ENCODE results near the gene PRM1. TPM values are rescaled to one million over a fixed set of nuclear protein-coding genes. Genes with fewer than 3 reads are reported as not detected.
A peak's percentile ranks its signal among the peaks of the same experiment; 100 is the strongest.

The PRM1 gene
- total RNA-seq, 1 experiment from 2014 or later: not detected

- in situ Hi-C loops (cut with HindIII; ENCODE audit: low pct_unique_long_range_greater_than_20kb, low sequenced_read_pairs): no loop called here
- no peak for DNase-seq (ENCODE audit: low read depth, low spot score)
Observed at GRCh38 chr16:11262915-11263314, 18.2 kb downstream of the PRM1 start.

GRCh38 chr16:11260596-11260966, 20.5 kb downstream of the PRM1 start:
- in situ Hi-C loops (cut with HindIII; ENCODE audit: low pct_unique_long_range_greater_than_20kb, low sequenced_read_pairs): no loop called here
- no peak for DNase-seq (ENCODE audit: low read depth, low spot score)

- in situ Hi-C loops (cut with HindIII; ENCODE audit: low pct_unique_long_range_greater_than_20kb, low sequenced_read_pairs): no loop called here
- DNase-seq (ENCODE audit: low read depth, low spot score): no peak
Observed at GRCh38 chr16:11259655-11260595, 21.2 kb downstream of the PRM1 start.

GRCh38 chr16:11258553-11259492, 22.3 kb downstream of the PRM1 start:
- DNase-seq (ENCODE audit: low read depth, low spot score): peak; percentile 24
- in situ Hi-C loops (cut with HindIII; ENCODE audit: low pct_unique_long_range_greater_than_20kb, low sequenced_read_pairs): no loop called here

- peak; percentile 87 for DNase-seq (ENCODE audit: low read depth, low spot score)
- in situ Hi-C loops (cut with HindIII; ENCODE audit: low pct_unique_long_range_greater_than_20kb, low sequenced_read_pairs): no loop called here
Observed at GRCh38 chr16:11257131-11257938, 23.8 kb downstream of the PRM1 start.

- in situ Hi-C loops (cut with HindIII; ENCODE audit: low pct_unique_long_range_greater_than_20kb, low sequenced_read_pairs): no loop called here
- DNase-seq (ENCODE audit: low read depth, low spot score): peak; percentile 26
Observed at GRCh38 chr16:11256661-11257130, 24.4 kb downstream of the PRM1 start.

- peak; percentile 74 for DNase-seq (ENCODE audit: low read depth, low spot score)
- in situ Hi-C loops (cut with HindIII; ENCODE audit: low pct_unique_long_range_greater_than_20kb, low sequenced_read_pairs): no loop called here
Observed at GRCh38 chr16:11255737-11256660, 25.1 kb downstream of the PRM1 start, which contains the start of gene SOCS1. Gene SOCS1 (minus strand): TSS chr16:11256204. CDS start chr16:11255478, 726 bp downstream.

- in situ Hi-C loops (cut with HindIII; ENCODE audit: low pct_unique_long_range_greater_than_20kb, low sequenced_read_pairs): no loop called here
- no peak for DNase-seq (ENCODE audit: low read depth, low spot score)
Observed at GRCh38 chr16:11254913-11255736, 26.0 kb downstream of the PRM1 start.

- no peak for DNase-seq (ENCODE audit: low read depth, low spot score)
- in situ Hi-C loops (cut with HindIII; ENCODE audit: low pct_unique_long_range_greater_than_20kb, low sequenced_read_pairs): no loop called here
Observed at GRCh38 chr16:11253995-11254912, 26.9 kb downstream of the PRM1 start.

- no peak for DNase-seq (ENCODE audit: low read depth, low spot score)
- in situ Hi-C loops (cut with HindIII; ENCODE audit: low pct_unique_long_range_greater_than_20kb, low sequenced_read_pairs): no loop called here
Observed at GRCh38 chr16:11253009-11253994, 27.8 kb downstream of the PRM1 start.

GRCh38 chr16:11252482-11252931, 28.6 kb downstream of the PRM1 start:
- DNase-seq (ENCODE audit: low read depth, low spot score): no peak
- in situ Hi-C loops (cut with HindIII; ENCODE audit: low pct_unique_long_range_greater_than_20kb, low sequenced_read_pairs): no loop called here

GRCh38 chr16:11251525-11252481, 29.3 kb downstream of the PRM1 start:
- in situ Hi-C loops (cut with HindIII; ENCODE audit: low pct_unique_long_range_greater_than_20kb, low sequenced_read_pairs): no loop called here
- no peak for DNase-seq (ENCODE audit: low read depth, low spot score)
